Right ventricle myocardium superior (tissue), 1 donor: ENCODE results near the gene RBM17. TPM values are rescaled to one million over a fixed set of nuclear protein-coding genes. Genes with fewer than 3 reads are reported as not detected.
"Not testable (repeated sequence)": the region's sequence is repeated elsewhere in the genome, so short reads cannot be mapped to it uniquely, and the experiment has no call there.

Source experiments
- ATAC-seq: fragments of 200-7000 bp; cut with Tn5 transposase; one replicate; pipeline ENCODE4 v1.9.1; 2020; ENCODE audit warnings: mild to moderate bottlenecking; ENCODE audit not compliant: poor library complexity
- DNase-seq: peaks from one replicate; pipeline ENCODE4 v3.0.0-alpha.2; 2020
- intact Hi-C: fragments of 100-400 bp; cut with DNase I; formaldehyde crosslinking; loops from one replicate; pipeline ENCODE4 v1.11.2; 2022
- microRNA-seq: library from miRNA; unstranded; fragments of <30 nt; microRNA quantifications from one replicate; pipeline ENCODE4 v1.2.0, GENCODE V29; 2020
- total RNA-seq: library from RNA; stranded (reverse); fragmentation: NEBNext Ultra II Directional; extraction: Animal tissue kit (Norgen Biotek cat#: 25700); gene quantifications from one replicate; pipeline ENCODE4 v1.2.1, GENCODE V29; 2021
- donor health status: DM: no; HTN: yes; CAD: no; lungs with severe emphysema.

Gene RBM17
- total RNA-seq, 1 donor from 2014 or later, result 64.3 TPM

DNA sequence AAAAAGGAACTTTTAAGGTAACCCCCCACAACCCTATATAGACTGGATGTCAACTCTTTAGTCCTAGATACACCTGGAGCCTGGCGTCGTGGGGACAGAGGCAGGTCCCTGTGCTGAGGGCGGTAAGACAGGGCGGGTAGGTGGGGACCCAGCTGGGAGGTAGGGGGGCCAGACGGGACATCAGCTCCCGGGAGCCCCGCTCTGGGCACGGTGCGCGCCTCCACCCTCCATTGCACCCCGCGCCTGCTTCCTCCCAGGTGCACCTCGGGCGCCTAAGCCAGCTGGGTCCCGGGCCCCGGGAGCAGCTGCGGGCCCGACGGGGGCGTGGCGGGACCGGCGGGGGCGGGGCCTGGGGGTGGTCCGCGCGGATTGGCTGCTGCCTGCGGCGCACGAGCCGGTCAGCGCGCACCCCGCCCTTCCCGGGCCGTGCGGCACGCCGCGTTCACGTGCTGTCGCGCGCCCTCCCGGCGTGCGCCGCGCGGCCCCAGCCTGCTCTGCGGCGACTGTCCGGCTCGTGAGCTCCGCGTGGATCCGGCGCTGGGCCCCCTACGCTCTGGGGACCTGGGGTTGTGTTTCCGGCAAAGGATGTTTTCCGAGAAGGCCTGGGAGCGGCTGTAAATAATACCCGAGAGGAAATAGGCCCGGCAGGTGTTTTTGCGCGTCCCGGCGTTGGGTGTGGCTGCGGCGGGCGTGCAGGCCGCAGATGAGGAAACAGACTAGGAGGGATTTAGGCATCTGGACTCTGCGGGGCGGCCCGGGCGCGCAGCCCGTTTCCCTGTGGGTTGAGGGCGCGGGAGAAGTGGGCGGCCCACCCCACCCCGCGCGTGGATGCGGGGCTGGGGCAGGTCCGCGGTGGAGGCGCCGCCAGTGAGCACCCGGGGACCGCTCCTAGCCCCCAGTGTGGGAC, 74.8 kb downstream of the RBM17 start:
- ATAC-seq, result peak; percentile 98
- intact Hi-C loops, result loop anchor here (2.0 kb wide), 1 partner anchor 37 kb away; no protein-coding TSS in a partner anchor
- peak; percentile 94 for DNase-seq

GRCh38 chr10:6164271-6165095, 75.6 kb downstream of the RBM17 start:
- no peak for DNase-seq
- intact Hi-C loops, result loop anchor here (2.0 kb wide), 1 partner anchor 36 kb away; no protein-coding TSS in a partner anchor
- ATAC-seq, result no peak

DNA sequence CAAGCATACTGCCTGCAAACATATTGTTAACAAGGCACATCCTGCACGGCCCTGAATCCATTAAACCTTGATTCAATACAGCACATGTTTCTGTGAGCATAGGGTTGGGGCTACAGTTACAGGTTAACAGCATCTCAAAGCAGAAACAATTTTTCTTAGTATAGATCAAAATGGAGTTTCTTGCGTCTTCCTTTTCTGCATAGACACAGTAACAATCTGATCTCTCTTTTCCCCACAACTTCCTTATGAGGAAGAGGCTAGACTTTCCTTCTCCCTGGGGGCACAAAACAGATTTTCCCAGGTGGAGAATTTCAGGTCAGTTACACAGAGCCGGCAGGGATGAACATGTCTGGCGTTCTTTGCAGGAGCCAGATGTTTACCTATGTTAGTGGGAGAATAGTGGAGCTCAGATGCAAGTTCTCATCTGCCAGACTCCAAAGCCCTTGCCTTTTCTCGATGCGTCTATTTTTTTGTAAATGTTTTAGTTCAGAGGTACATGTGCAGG, 76.4 kb downstream of the RBM17 start:
- intact Hi-C loops, result loop anchor here (2.0 kb wide), 1 partner anchor 36 kb away; no protein-coding TSS in a partner anchor
- ATAC-seq (no peak), DNase-seq (no peak)

DNA sequence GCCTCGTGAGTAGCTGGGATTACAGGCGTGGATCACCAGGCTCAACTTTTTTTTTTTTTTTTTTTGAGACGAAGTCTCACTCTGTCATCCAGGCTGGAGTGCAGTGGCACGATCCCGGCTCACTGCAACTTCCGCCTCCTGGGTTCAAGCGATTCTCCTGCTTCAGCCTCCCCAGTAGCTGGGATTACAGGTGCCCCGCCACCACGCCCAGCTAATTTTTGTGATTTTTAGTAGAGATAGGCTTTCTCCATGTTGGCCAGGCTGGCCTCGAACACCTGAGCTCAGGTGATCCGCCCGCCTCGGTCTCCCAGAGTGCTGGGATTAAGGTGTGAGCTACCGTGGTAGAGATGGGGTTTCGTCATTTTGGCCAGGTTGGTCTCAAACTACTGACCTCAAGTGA, 77.1 kb downstream of the RBM17 start:
- intact Hi-C loops, result loop anchor here (2.0 kb wide), 1 partner anchor 35 kb away; no protein-coding TSS in a partner anchor
- not testable (repeated sequence) for DNase-seq, ATAC-seq

Small RNA genes within 50 kb of the gene (microRNA-seq; reads per million reads assigned to microRNA genes)
- gene MIR3155A (not detected), gene MIR3155B (not detected)

Other genes starting within 250 kb of the RBM17 start
- gene ANKRD16, start 199.1 kb upstream of the RBM17 start, total RNA-seq, result 2.4 TPM
- 83.0 TPM for gene FBH1, start 198.8 kb upstream of the RBM17 start, total RNA-seq
- gene IL15RA, start 111.5 kb upstream of the RBM17 start, total RNA-seq, result 8.2 TPM
- 2.3 TPM for gene IL2RA, start 26.7 kb upstream of the RBM17 start, total RNA-seq
- gene PFKFB3, start 113.9 kb downstream of the RBM17 start, total RNA-seq, result 24.7 TPM